ENCODE measurements around the gene NUDT4.
"Not testable (repeated sequence)": the region's sequence is repeated elsewhere in the genome, so short reads cannot be mapped to it uniquely, and the experiment has no call there.

Gene NUDT4

DNA sequence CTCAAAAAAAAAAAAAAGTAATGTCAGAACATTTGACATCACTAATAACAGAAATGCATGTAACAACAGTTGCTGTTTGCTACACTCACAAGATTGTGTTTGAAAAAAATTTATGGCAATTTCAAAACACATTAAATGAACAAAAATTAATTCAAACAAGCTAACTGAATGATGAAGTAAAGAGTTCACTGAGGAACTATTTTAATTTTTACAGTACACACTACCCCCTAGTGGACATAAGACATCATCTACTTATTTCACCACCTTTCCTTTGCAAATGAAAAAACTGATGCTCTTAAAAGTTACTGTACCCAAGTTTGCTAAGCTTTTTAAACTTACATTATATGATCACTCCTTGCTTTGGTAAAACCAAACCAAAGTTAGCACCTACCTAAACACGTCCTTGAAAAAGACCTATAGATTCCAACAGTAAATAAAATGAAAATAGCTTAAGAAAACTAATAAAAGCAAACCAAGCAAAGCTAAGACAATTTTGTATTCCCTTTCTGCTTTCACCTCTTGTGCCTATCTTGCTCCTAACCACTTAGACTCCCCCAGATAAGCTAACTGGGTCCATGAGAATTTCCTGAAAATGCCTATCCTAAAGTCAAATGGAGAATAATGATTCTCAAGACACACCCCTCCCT is 41.8 kb downstream of the NUDT4 start:
- intact Hi-C loops (cut with DNase I) = loop anchor here (10.0 kb wide), 1 partner anchor 635 kb away; no protein-coding TSS in a partner anchor
- DNase-seq = no peak

DNA sequence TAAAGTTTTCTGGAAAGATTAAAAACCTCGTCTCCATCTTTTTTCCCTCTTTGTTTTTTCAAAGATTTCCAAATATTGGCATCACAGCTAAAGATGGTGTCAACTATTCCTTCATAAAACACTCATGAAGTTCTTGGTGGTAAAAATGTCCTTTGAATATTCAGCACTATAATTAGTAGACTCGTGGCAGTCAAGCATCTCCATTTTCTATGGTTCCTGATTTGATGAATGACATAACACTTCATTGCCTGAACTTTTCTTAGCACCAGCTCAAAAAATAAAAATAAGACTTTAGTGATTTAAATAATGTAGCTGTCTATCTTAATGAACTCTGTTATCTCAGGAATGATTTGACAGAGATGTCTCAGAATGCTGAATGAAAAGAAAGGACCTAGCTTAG is 44.3 kb downstream of the NUDT4 start:
- DNase-seq = no peak
- intact Hi-C loops (cut with DNase I) = loop anchor here (10.0 kb wide), 1 partner anchor 637 kb away; no protein-coding TSS in a partner anchor

DNA sequence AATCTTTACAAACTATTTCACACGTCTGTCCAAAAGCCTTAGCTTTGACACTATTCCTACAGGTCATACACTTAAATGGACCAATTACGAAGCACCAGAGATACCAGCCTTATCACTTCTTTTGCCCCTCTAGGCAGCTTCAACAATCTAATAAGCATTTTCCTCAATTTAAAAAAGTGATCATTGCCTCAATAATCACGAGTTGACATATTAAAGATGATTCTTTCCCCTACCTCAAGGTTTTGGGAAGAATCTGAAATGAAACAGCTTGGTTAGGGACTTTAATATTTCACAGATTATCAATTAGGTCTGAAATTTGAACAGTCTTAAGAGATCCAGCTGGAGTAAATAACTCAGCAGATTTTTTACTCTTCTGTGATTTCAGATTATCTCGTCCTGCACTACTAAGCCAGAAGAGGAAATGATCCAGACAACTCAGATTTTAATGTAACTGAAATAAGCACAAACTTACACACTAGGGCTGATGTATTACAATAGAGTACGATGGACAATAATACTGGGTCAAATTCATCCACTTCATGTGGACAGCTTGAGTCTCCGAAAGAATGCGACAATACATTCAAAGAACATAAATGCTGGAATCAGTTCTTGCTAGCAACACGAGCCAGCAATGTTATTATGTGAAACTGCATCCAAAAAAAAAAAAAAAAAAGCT is 48.1 kb downstream of the NUDT4 start:
- intact Hi-C loops (cut with DNase I) = loop anchor here (10.0 kb wide), 1 partner anchor 641 kb away; no protein-coding TSS in a partner anchor
- DNase-seq = no peak

DNA sequence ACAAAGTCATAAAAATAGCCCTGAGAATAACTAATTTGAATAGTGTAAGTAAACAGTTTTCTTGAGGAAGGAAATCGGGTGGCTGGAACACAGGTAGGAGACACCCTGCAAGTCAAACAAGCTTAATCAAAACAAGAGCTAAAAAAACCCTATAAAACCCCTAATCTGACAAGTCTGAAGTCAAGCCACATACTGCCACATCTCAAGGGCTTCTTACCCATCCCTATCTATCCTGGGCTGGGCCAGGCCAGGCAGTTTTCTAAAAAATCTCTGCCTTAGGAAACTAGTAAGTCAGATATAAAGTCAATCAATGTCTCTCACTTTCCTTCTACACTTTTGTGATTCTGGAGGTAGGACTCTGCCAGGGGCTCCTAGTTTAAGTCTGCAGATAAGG is 48.7 kb downstream of the NUDT4 start:
- intact Hi-C loops (cut with DNase I) = loop anchor here (10.0 kb wide), 1 partner anchor 642 kb away; no protein-coding TSS in a partner anchor
- no peak for DNase-seq

DNA sequence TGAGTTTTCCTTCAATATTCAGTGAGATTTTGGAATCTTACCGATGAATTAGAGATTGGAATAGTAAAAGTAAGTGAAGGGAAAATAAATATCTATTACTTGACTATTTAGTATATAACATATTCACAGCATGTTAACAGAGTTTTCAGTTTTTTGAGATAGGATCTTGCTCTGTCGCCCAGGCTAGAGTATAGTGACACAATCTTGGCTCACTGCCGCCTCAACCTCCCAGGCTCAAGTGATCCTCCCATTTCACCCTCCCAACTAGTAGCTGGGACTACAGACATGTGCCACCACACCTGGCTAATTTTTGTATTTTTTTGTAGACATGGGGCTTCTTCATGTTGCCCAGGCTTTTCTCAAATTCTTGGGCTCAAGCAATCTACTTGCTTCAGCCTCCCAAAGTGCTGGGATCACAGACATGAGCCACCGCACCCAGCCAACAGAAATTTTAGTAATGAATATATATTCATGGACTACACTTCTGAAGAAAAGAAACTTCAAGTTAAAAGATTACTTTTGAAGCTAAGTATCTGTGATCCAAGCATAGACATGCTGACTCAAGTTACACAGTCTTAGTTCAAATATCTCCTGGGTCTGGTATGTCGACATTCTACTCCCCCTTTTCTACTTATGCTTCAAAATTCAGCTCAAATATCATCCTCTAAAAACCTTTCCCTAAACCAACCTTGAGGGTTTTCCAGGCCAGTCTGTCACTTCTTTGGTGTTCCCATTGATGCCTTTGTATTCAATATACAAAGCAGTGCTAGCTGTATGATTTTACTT is 50.2 kb downstream of the NUDT4 start:
- intact Hi-C loops (cut with DNase I) = loop anchor here (10.0 kb wide), 1 partner anchor 643 kb away; no protein-coding TSS in a partner anchor
- no peak for DNase-seq

DNA sequence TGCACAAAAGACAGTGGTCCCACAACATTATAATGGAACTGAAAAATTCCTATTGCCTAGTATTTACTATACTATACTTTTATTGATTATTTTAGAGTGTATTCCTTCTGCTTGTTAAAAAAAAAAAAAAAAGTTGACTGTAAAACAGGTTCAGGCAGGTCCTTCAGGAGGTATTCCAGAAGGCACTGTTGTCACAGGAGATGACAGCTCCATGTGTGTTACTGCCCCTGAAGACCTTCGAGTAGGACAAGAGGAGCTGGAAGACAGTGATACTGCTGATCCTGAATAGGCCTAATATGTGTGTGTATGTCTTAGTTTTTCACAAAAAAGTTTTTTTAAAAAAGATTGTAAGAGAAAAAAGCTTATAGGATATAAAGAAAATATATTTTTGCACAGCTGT is 51.7 kb downstream of the NUDT4 start:
- DNase-seq = no peak
- intact Hi-C loops (cut with DNase I) = loop anchor here (10.0 kb wide), 1 partner anchor 645 kb away; no protein-coding TSS in a partner anchor

DNA sequence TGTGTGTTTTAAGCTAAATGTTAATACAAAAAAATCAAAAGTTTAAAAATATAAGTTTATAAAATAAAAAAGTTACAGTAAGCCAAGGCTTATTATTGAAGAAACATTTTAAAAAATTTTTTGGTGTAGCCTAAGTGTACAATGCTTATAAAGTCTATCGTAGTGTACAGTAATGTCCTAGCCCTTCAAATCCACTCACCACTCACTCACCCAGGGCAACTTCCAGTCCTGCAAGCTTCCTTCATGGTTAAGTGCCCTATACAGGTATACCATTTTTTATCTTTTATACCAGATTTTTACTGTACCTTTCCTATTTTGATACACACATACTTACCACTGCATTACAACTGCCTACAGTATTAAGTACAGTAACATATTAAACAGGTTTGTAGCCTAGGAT is 52.1 kb downstream of the NUDT4 start:
- intact Hi-C loops (cut with DNase I) = loop anchor here (10.0 kb wide), 1 partner anchor 645 kb away; no protein-coding TSS in a partner anchor

DNA sequence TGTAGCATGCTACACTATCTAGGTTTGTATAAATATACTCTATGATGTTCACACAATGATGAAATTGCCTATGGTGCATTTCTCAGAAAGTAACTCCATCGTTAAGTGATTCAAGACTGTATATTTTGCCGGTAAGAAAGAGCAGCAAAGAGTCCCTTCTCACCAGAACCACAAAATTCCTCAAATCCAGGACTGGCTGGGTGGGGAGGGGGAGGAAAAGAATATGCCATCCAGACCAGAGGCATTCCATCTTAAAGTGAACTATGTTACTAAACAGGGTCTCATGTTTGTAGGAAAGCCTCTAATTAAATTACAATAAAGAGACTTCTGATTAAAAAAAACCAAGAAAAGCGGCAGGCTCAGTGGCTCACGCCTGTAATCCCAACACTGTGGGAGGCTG is 52.6 kb downstream of the NUDT4 start:
- intact Hi-C loops (cut with DNase I) = no loop called here
- DNase-seq = no peak

More for the DNA sequence above, 52.1 kb downstream of the NUDT4 start:
- DNase-seq = no peak

DNA sequence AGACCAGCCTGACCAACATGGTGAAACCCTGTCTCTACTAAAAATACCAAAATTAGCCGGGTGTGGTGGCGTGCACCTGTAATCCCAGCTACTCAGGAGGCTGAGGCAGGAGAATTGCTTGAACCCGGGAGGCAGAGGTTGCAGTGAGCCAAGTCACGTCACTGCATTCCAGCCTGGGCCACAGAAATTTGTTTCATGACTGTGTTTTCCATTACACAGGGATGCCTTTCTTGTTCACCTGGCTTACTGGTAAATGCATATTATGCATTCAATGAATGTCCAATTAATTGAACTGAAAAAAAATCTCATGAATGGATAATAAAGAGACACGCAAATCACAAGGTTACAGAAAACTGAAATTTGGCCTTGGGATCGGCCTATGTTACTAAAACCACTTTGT is 54.3 kb downstream of the NUDT4 start:
- intact Hi-C loops (cut with DNase I); DNase-seq: not testable (repeated sequence)

DNA sequence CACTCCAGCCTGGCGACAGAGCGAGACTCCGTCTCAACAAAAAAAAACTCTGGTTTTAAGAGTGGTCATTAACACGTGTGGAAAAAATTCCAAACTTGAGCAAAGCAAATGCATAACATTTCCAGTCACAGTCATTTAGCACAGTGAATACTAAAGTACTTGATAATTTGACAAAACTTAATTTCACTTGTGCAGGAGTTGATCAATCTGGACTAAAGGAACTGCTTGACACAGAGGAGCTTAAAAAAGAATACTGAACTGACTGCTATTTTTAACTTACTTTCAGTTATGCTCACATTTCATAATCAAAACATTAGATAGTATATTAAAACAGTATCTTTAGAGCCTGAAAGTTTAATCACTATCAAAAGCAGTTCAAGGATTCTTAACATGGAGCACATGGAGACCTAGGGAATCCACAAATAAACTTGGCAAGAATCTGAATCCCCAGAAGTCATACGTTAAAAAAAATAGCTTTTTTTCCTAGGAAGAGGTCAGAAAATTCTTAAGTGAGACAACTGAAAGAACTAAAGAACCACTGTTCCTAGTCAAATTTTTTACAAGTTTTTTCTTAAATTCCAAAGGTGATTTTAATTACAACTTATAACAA is 56.6 kb downstream of the NUDT4 start:
- DNase-seq = no peak
- intact Hi-C loops (cut with DNase I) = no loop called here

DNA sequence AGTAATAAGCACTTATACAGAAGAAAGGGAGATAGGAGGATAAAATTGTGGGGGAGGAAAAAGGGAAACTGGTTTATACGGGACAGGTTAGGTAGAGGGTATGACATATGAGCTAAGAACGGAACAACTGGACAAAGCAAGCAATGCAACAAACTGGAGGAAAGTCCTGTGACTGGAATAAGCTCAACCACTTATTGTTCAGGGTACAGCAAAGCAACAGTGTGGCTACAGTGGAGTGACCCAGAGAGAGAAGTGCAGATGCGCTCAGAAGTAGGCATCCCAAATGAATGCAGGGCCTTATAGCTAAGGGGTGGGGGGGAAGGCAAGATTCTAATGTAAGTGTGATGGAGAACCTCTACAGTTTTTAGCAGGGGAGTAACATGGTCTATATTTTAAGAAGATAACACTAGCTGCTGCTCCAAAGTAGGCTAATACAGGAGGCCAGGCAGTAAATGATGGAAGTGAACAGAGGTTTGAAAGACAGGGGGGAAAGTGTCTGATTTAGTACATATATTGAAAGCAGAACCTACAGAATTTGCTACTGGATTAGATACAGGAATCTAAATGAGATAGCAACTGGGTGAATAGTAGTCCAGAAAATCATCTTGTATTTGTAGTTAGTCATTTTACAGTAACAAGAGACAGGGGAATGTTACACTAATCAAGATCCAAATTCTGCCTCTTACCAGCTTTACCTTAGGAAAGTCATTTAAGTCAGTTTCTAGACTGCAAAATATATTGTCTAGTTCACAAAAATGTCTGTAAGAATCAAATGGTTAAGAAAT is 60.7 kb downstream of the NUDT4 start:
- intact Hi-C loops (cut with DNase I) = no loop called here
- no peak for DNase-seq

DNA sequence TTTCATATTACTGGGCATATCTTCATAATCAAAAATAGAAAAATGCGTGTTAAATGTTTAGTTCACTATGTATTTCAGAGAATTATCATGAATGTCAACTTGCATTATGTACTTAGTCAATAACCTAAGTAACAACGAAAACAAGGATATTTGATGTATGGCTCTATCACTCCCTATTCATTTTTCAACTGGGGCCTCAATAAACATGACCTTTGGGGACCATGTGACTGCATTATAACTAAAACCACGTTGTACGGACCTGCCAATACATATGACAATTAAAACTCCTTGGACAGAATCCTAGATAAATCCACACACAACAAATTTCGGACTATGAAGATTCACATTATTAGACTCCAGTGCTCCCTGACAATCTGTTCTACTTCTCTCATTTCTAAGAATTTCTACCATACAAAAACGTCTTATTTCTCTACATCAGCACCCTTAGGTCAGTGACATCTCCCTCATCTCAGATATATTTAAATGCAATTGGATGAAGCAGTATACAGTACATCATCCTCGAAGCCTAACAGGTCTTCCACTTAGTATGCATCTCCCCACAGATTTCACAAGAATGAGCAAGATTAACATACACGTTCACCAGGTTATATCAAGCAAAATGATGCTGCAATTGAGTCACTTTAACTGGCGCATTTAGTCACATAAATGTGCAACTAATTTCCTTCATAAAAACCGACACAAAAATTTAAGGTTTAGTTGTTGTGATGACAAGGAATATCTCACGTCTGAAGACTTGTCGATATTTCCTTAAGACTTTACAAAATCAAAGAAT is 62.5 kb downstream of the NUDT4 start:
- no peak for DNase-seq
- intact Hi-C loops (cut with DNase I) = no loop called here

DNA sequence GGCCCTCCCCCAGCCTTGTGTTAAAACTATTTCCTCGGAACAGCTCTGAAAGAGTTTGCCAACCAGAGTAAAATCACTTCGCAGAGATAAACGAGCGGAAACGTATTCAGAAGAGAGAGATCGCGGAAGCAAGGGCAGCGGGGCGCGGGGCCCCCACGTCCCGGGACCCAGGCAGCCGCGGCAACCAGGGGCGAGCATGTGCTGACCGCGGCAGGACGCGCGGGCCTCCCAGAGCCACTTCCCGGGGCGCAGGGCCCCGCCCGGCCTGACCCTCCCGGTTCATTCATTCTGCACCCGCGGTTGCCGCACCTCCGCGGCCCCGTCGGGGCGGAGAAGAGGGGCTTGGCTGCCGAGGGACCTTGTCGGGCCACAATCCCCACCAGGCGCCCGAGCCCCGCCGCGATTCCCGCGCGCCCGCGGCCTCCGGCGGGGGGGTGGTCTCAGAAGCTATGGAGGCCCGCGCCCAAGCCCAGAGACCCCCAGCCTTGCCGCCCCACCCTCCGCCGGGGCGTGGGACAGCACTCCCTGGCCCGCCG is 63.4 kb downstream of the NUDT4 start:
- peak in 3 of 10 donors; percentile 11 to 85 (median 71) for DNase-seq
- intact Hi-C loops (cut with DNase I) = no loop called here

DNA sequence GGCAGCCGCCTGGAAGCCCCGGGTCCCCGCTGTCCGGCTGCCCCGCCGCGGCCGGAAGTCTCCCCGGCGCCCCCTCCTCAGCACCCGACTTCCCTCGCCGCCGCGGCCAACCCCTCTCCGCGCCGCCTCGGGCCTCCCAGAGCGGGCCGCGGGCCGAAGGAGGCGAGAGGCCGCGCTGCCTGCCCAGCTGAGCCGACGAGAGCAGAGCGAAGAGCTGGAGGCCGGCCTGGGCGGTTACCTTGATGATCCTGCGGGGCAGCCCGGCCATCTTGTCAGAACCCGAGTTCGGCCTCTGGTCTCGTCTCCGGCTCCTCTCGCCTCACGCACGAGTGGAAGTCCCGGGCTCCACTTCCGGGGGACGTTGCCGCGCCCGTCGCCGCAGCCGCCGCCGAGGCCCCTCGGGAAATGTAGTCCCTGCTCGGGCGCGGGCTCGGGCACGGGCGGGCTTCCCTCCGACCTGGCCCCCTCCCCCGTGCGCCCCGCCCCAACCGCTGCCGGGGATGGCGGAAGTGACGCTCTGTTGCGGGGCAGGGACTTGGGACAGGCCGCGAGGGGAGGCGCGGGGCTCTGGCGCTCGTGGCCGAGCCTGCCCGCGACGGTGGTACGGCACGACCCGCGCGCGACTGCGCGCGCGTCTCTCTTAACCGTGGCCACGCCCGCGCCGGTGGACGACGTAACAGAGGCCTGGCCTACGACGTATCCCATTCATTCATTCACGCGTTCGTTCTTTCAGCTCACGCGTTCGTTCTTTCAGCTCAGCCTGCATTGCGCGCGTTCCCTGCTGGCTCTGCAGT is 64.1 kb downstream of the NUDT4 start, which contains the start of gene UBE2N:
TSS of gene UBE2N (minus strand) at position 331 of the 794 bp plus-strand sequence. CDS start at position 268, 63 bp downstream.
- intact Hi-C loops (cut with DNase I) = loop anchor here (2.0 kb wide), 2 partner anchors 27 to 235 kb away; partner anchors contain the start of gene CRADD
- peak; percentile 94 to 100 (median 98) for DNase-seq

DNA sequence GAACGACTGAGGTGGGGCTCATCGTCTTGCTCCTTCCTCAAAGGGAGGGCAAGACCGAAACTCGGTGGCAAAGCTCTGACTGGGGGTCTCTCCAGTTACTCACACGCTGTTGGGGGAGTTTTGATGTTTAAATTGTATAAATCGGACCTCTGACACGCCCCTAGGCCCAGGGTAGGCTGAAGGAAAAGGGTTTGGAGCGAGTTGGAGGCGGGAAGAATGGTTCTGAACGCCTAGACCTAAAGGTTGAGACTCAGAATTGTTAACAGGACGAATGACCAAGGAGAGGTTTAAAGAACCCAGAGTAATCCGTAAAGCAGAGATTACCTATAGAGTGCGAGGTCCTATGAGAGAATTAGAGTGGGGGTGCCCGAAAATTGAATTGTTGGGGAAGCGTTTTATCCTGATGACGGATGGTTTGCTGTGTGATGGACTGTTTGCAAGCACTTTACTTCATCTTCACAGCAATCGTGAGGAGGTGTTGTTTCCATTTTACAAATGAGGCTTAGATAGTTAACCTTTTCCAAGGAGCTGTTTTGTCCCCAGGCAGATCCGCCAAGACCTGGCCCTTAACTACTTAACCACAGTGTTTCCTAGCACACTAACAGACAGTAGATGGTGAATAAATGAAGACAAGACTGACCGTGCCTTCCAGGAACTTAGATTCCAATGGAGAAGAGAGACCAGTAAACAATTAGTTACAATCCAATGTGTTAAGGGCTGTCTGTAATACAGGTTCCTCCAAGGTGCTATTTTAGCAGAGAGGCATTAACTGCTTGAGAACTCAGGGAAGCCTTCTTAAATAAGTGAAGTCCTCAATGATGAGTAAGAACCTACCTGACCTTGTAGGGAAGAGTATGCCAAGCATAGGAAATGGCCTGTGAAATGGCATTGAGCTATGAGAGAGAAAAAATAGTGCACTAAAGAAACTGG is 65.0 kb downstream of the NUDT4 start:
- intact Hi-C loops (cut with DNase I) = loop anchor here (2.0 kb wide), 2 partner anchors 26 to 234 kb away; partner anchors contain the start of gene CRADD
- DNase-seq = no peak

DNA sequence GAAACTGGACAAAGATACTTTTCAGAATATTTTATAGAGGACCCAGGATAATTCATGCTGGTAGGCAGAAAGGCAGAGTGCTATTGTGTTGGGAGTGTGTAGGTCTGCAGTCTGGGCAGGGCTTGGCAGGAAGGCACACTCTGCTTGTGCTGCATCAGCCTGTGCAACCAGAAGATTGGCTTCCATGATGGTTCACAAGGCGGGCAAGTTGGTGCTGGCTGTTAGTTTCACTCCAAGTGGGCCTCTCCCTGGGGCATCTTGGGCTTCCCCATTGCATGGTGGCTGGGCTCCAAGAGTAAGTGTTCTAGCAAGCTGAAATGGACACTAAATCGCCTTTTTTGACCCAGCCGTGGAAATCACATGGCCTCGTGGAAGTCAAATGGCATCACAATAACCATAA is 65.9 kb downstream of the NUDT4 start:
- intact Hi-C loops (cut with DNase I) = loop anchor here (2.0 kb wide), 2 partner anchors 25 to 233 kb away; partner anchors contain the start of gene CRADD

More for the DNA sequence above, 65.9 kb downstream of the NUDT4 start:
- no peak for DNase-seq

Data from posterior cingulate gyrus (tissue), 11 donors.